GM10266 (cell line): Measurements from ENCODE around the gene SEC23IP.
"Not testable (repeated sequence)": the region's sequence is repeated elsewhere in the genome, so short reads cannot be mapped to it uniquely, and the experiment has no call there.

ENCODE experiments used
- DNase-seq: peaks from one replicate; pipeline ENCODE4 v3.0.0; 2012; ENCODE audit errors: extremely low spot score
- CTCF ChIP-seq: IDR thresholded peaks from 2 replicates; pipeline ENCODE4 v1.5.1; 2012; ENCODE audit warnings: mild to moderate bottlenecking, low read depth; ENCODE audit not compliant: control insufficient read depth, insufficient read depth; ENCODE audit errors: missing control alignments

SEC23IP gene

GRCh38 chr10:119867317-119867716, 25.2 kb upstream of the SEC23IP start:
- no peak for TF ChIP-seq CTCF
- DNase-seq, result no peak

DNA sequence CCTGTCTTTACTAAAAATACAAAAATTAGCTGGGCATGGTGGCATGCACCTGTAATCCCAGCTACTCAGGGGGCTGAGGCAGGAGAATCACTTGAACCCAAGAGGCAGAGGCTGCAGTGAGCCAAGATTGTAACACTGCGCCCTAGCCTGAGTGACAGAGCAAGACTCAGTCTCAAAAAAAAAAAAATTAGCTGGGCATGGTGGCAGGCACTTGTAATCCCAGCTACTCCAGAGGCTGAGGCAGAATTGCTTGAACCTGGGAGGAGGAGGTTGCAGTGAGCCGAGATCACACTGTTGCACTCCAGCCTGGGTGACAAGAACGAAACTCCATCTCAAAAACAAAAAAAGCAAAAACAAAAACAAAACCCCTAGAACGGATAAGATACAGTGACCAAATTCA, 23.1 kb upstream of the SEC23IP start:
- DNase-seq, result not testable (repeated sequence)

- TF ChIP-seq CTCF, result no peak
- DNase-seq, result peak; percentile 56
These were observed 20.5 kb upstream of the SEC23IP start for GRCh38 chr10:119871881-119872609.

DNA sequence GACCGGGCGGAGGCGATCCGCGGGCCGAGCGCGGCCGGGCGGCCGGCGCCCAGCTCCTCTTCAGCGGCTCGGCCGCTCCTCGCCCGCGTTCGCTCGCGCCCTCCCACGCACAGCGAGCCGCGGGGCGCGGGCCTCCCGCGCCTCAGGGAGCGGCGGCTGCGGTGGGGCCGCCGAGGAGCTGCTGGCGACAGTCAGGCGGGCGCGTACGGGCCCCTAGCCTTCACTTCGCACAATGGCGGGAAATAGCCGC, 20.0 kb upstream of the SEC23IP start, which contains the start of gene MCMBP:
TSS of gene MCMBP (minus strand) at position 234 of the 250 bp plus-strand sequence. CDS start 259 bp downstream, outside the sequence.
- no peak for DNase-seq

GRCh38 chr10:119872860-119873681, 19.5 kb upstream of the SEC23IP start:
- no peak for TF ChIP-seq CTCF
- peak; percentile 93 for DNase-seq

More for the DNA sequence above, 20.0 kb upstream of the SEC23IP start, which contains the start of gene MCMBP:
- TF ChIP-seq CTCF, result no peak

DNA sequence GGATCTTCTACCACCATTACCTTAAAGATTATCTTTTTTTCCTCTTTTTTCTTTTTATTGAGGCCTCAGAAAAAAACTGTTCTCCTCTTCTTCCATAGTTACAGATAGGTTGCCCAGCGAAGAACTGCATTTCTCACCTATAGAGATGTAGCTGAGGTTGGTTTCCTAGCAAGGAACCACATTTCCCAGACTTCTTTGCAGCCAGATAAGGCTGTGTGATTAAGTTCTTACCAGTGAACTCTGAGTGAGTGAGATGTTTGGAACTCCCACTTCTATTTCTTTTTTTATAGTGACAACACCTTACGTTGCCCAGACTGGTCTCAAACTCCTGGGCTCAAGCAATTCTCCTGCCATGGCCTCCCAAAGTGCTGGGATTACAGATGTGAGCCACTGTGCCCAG, 14.0 kb upstream of the SEC23IP start:
- no peak for DNase-seq
- no peak for TF ChIP-seq CTCF

DNA sequence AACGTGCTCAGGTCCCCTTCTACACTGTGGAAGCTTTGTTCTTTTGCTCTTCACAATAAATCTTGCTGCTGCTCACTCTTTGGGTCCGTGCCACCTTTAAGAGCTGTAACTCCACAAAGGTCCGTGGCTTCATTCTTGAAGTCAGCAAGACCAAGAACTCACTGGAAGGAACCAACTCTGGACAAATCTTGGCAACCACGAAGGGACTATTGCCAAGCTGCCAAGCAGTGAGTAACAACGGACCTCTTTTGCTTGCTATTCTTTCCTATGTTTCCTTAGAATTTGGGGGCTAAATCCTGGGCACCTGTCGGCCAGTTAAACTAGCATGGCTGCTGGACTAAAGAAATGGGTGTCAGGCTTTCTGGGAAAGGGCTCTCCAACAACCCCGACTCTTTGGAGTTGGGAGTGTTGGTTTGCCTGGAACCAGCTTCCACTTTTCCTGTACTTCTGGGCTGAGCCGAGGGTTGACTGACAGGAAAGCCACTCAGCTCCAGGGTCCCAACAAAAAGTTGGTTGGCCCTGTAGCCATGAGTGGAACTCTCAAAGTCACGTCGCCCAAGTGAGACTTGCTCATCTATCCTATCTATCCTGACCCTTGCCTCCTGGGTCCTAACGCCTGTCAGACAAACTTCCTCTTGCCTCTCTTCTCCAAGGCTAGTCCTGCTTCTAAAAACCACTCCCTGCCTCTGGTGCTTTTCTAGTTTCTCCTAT, 8.5 kb upstream of the SEC23IP start:
- not testable (repeated sequence) for DNase-seq

DNA sequence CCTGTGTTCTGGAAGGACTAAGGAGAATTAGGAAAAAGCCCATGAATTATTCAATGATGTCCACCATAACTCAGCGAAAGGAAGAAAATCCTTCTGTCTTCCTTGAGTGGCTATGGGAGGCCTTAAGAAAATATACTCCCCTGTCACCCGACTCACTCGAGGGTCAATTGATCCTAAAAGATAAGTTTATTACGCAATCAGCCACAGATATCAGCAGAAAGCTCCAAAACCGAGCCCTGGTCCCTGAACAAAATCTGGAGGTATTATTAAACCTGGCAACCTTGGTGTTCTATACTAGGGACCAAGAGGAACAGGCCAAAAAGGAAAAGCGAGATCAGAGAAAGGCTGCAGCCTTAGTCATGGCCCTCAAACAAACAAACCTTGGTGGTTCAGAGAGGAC, 6.5 kb upstream of the SEC23IP start:
- not testable (repeated sequence) for DNase-seq

- DNase-seq, result not testable (repeated sequence)
These were observed 3.8 kb upstream of the SEC23IP start for GRCh38 chr10:119888715-119889114.

- not testable (repeated sequence) for DNase-seq
These were observed 3.3 kb upstream of the SEC23IP start for GRCh38 chr10:119889201-119889600.

GRCh38 chr10:119890307-119890706, 2.2 kb upstream of the SEC23IP start:
- DNase-seq, result not testable (repeated sequence)

GRCh38 chr10:119891849-119892187, 712 bp upstream of the SEC23IP start:
- DNase-seq, result not testable (repeated sequence)
